ENCODE data around the gene EIPR1. TPM values are rescaled to one million over a fixed set of nuclear protein-coding genes. Genes with fewer than 3 reads are reported as not detected.
A peak's percentile ranks its signal among the peaks of the same experiment; 100 is the strongest.
"Not testable (repeated sequence)": the region's sequence is repeated elsewhere in the genome, so short reads cannot be mapped to it uniquely, and the experiment has no call there.

EIPR1 gene
- total and polyA plus RNA-seq, 5 donors from 2014 or later: 26.6 to 44.8 (median 33.7) TPM

GRCh38 chr2:3184167-3184566 lies 193.5 kb downstream of the EIPR1 start:
- Histone ChIP-seq H3K9me3 (ENCODE audit: control insufficient read depth in 2 of 2, low read length in 2 of 2) (no peaks in the 10 kb centered on the region), H3K27ac (ENCODE audit: insufficient read depth, low read length, poor library complexity, severe bottlenecking) (no peak overlapping the region), H3K4me3 (ENCODE audit: low read depth, low read length) (no peak overlapping the region), H3K4me1 (ENCODE audit: control insufficient read depth, insufficient read depth, low read length, poor library complexity, severe bottlenecking) (no peaks in the 10 kb centered on the region), H3K27me3 (ENCODE audit: control insufficient read depth, insufficient read depth, low read length) (no peaks in the 10 kb centered on the region), H3K36me3 (ENCODE audit: control insufficient read depth, insufficient read depth, low read length) (peaks cover 3% of the 10 kb centered on the region)
- Mint-ChIP-seq H3K4me1 (peaks cover 0 to 6% (median 0%) of the 10 kb centered on the region in 4 donors), H3K36me3 (peaks cover 18% of the 10 kb centered on the region), H3K27ac (no peak overlapping the region), H3K4me3 (no peak overlapping the region), H3K9me3 (no peaks in the 10 kb centered on the region), H3K27me3 (no peaks in the 10 kb centered on the region)
- no peak for ATAC-seq (ENCODE audit: low read depth in 2 of 2)
- no peak for DNase-seq

- Histone ChIP-seq H3K27ac (ENCODE audit: insufficient read depth, low read length, poor library complexity, severe bottlenecking) (no peak overlapping the region), H3K4me3 (ENCODE audit: low read depth, low read length) (no peak overlapping the region), H3K36me3 (ENCODE audit: control insufficient read depth, insufficient read depth, low read length) (no peaks in the 10 kb centered on the region), H3K27me3 (ENCODE audit: control insufficient read depth, insufficient read depth, low read length) (no peaks in the 10 kb centered on the region), H3K9me3 (ENCODE audit: control insufficient read depth in 2 of 2, low read length in 2 of 2) (no peaks in the 10 kb centered on the region), H3K4me1 (ENCODE audit: control insufficient read depth, insufficient read depth, low read length, poor library complexity, severe bottlenecking) (no peaks in the 10 kb centered on the region)
- Mint-ChIP-seq H3K36me3 (peaks cover 15% of the 10 kb centered on the region), H3K27ac (no peak overlapping the region), H3K27me3 (no peaks in the 10 kb centered on the region), H3K4me1 (peaks cover 0 to 6% (median 0%) of the 10 kb centered on the region in 4 donors), H3K4me3 (no peak overlapping the region), H3K9me3 (no peaks in the 10 kb centered on the region)
- ATAC-seq (ENCODE audit: low read depth in 2 of 2) (no peak), DNase-seq (no peak)
These were observed 193.9 kb downstream of the EIPR1 start for GRCh38 chr2:3183766-3184165.

GRCh38 chr2:3182848-3183247 lies 194.8 kb downstream of the EIPR1 start:
- H3K4me1 Mint-ChIP-seq: peaks cover 0 to 6% (median 0%) of the 10 kb centered on the region in 4 donors
- no peak for DNase-seq
- no peaks in the 10 kb centered on the region for H3K27me3 Mint-ChIP-seq
- H3K4me3 Mint-ChIP-seq: no peak overlapping the region
- H3K36me3 Mint-ChIP-seq: peaks cover 15% of the 10 kb centered on the region
- ATAC-seq (ENCODE audit: low read depth in 2 of 2): no peak
- Histone ChIP-seq H3K4me1 (ENCODE audit: control insufficient read depth, insufficient read depth, low read length, poor library complexity, severe bottlenecking) (no peaks in the 10 kb centered on the region), H3K27me3 (ENCODE audit: control insufficient read depth, insufficient read depth, low read length) (no peaks in the 10 kb centered on the region), H3K27ac (ENCODE audit: insufficient read depth, low read length, poor library complexity, severe bottlenecking) (no peak overlapping the region), H3K9me3 (ENCODE audit: control insufficient read depth in 2 of 2, low read length in 2 of 2) (no peaks in the 10 kb centered on the region), H3K36me3 (ENCODE audit: control insufficient read depth, insufficient read depth, low read length) (no peaks in the 10 kb centered on the region), H3K4me3 (ENCODE audit: low read depth, low read length) (no peak overlapping the region)
- no peak overlapping the region for H3K27ac Mint-ChIP-seq
- no peaks in the 10 kb centered on the region for H3K9me3 Mint-ChIP-seq

GRCh38 chr2:3181416-3182010 lies 196.1 kb downstream of the EIPR1 start:
- no peak overlapping the region for H3K27ac Mint-ChIP-seq
- no peaks in the 10 kb centered on the region for H3K9me3 Mint-ChIP-seq
- Histone ChIP-seq H3K27ac (ENCODE audit: insufficient read depth, low read length, poor library complexity, severe bottlenecking) (no peak overlapping the region), H3K4me1 (ENCODE audit: control insufficient read depth, insufficient read depth, low read length, poor library complexity, severe bottlenecking) (no peaks in the 10 kb centered on the region), H3K27me3 (ENCODE audit: control insufficient read depth, insufficient read depth, low read length) (no peaks in the 10 kb centered on the region), H3K36me3 (ENCODE audit: control insufficient read depth, insufficient read depth, low read length) (no peaks in the 10 kb centered on the region), H3K4me3 (ENCODE audit: low read depth, low read length) (no peak overlapping the region), H3K9me3 (ENCODE audit: control insufficient read depth in 2 of 2, low read length in 2 of 2) (no peaks in the 10 kb centered on the region)
- H3K27me3 Mint-ChIP-seq: no peaks in the 10 kb centered on the region
- H3K36me3 Mint-ChIP-seq: peaks cover 18% of the 10 kb centered on the region
- DNase-seq (no peak), ATAC-seq (ENCODE audit: low read depth in 2 of 2) (no peak)
- peaks cover 0 to 6% (median 0%) of the 10 kb centered on the region in 4 donors for H3K4me1 Mint-ChIP-seq
- H3K4me3 Mint-ChIP-seq: no peak overlapping the region

- H3K9me3 Mint-ChIP-seq; H3K27ac ChIP-seq (ENCODE audit: insufficient read depth, low read length, poor library complexity, severe bottlenecking); H3K4me3 Mint-ChIP-seq; DNase-seq; H3K27me3 Mint-ChIP-seq; H3K4me1 Mint-ChIP-seq; H3K27ac Mint-ChIP-seq; H3K27me3 ChIP-seq (ENCODE audit: control insufficient read depth, insufficient read depth, low read length); H3K4me1 ChIP-seq (ENCODE audit: control insufficient read depth, insufficient read depth, low read length, poor library complexity, severe bottlenecking); H3K36me3 ChIP-seq (ENCODE audit: control insufficient read depth, insufficient read depth, low read length); H3K9me3 ChIP-seq (ENCODE audit: control insufficient read depth in 2 of 2, low read length in 2 of 2); H3K4me3 ChIP-seq (ENCODE audit: low read depth, low read length): not testable (repeated sequence)
- H3K36me3 Mint-ChIP-seq: peaks cover 13% of the 10 kb centered on the region
- ATAC-seq (ENCODE audit: low read depth in 2 of 2): peak in 1 of 2 donors; percentile 18
These were observed 196.8 kb downstream of the EIPR1 start for GRCh38 chr2:3180909-3181221.

- ATAC-seq (ENCODE audit: low read depth in 2 of 2): peak in 1 of 2 donors; percentile 25
- peaks cover 9% of the 10 kb centered on the region for H3K36me3 Mint-ChIP-seq
- H3K27ac ChIP-seq (ENCODE audit: insufficient read depth, low read length, poor library complexity, severe bottlenecking): no peak overlapping the region
- no peak for DNase-seq
- no peaks in the 10 kb centered on the region for H3K4me1 ChIP-seq (ENCODE audit: control insufficient read depth, insufficient read depth, low read length, poor library complexity, severe bottlenecking)
- H3K36me3 ChIP-seq (ENCODE audit: control insufficient read depth, insufficient read depth, low read length): no peaks in the 10 kb centered on the region
- H3K9me3 ChIP-seq (ENCODE audit: control insufficient read depth in 2 of 2, low read length in 2 of 2): no peaks in the 10 kb centered on the region
- no peak overlapping the region for H3K27ac Mint-ChIP-seq
- H3K4me3 ChIP-seq (ENCODE audit: low read depth, low read length): no peak overlapping the region
- no peak overlapping the region for H3K4me3 Mint-ChIP-seq
- peaks cover 0 to 6% (median 0%) of the 10 kb centered on the region in 4 donors for H3K4me1 Mint-ChIP-seq
- H3K9me3 Mint-ChIP-seq: no peaks in the 10 kb centered on the region
- no peaks in the 10 kb centered on the region for H3K27me3 Mint-ChIP-seq
- no peaks in the 10 kb centered on the region for H3K27me3 ChIP-seq (ENCODE audit: control insufficient read depth, insufficient read depth, low read length)
These were observed 197.3 kb downstream of the EIPR1 start for GRCh38 chr2:3180082-3180908.

- H3K27me3 ChIP-seq (ENCODE audit: control insufficient read depth, insufficient read depth, low read length): no peaks in the 10 kb centered on the region
- no peak for DNase-seq
- no peak for ATAC-seq (ENCODE audit: low read depth in 2 of 2)
- no peak overlapping the region for H3K4me3 ChIP-seq (ENCODE audit: low read depth, low read length)
- no peaks in the 10 kb centered on the region for H3K4me1 ChIP-seq (ENCODE audit: control insufficient read depth, insufficient read depth, low read length, poor library complexity, severe bottlenecking)
- Mint-ChIP-seq H3K9me3 (no peaks in the 10 kb centered on the region), H3K4me3 (no peak overlapping the region), H3K27me3 (no peaks in the 10 kb centered on the region), H3K27ac (no peak overlapping the region), H3K4me1 (peaks cover 0 to 6% (median 0%) of the 10 kb centered on the region in 4 donors), H3K36me3 (peaks cover 7% of the 10 kb centered on the region)
- H3K9me3 ChIP-seq (ENCODE audit: control insufficient read depth in 2 of 2, low read length in 2 of 2): no peaks in the 10 kb centered on the region
- no peak overlapping the region for H3K27ac ChIP-seq (ENCODE audit: insufficient read depth, low read length, poor library complexity, severe bottlenecking)
- no peaks in the 10 kb centered on the region for H3K36me3 ChIP-seq (ENCODE audit: control insufficient read depth, insufficient read depth, low read length)
These were observed 198.0 kb downstream of the EIPR1 start for GRCh38 chr2:3179626-3180025.

GRCh38 chr2:3179208-3179607 lies 198.4 kb downstream of the EIPR1 start:
- Histone ChIP-seq H3K27me3 (ENCODE audit: control insufficient read depth, insufficient read depth, low read length) (no peaks in the 10 kb centered on the region), H3K4me1 (ENCODE audit: control insufficient read depth, insufficient read depth, low read length, poor library complexity, severe bottlenecking) (no peaks in the 10 kb centered on the region), H3K4me3 (ENCODE audit: low read depth, low read length) (no peak overlapping the region), H3K9me3 (ENCODE audit: control insufficient read depth in 2 of 2, low read length in 2 of 2) (no peaks in the 10 kb centered on the region), H3K27ac (ENCODE audit: insufficient read depth, low read length, poor library complexity, severe bottlenecking) (no peak overlapping the region), H3K36me3 (ENCODE audit: control insufficient read depth, insufficient read depth, low read length) (no peaks in the 10 kb centered on the region)
- H3K36me3 Mint-ChIP-seq: peaks cover 7% of the 10 kb centered on the region
- no peaks in the 10 kb centered on the region for H3K9me3 Mint-ChIP-seq
- peaks cover 0 to 6% (median 0%) of the 10 kb centered on the region in 4 donors for H3K4me1 Mint-ChIP-seq
- H3K27ac Mint-ChIP-seq: no peak overlapping the region
- ATAC-seq (ENCODE audit: low read depth in 2 of 2) (no peak), DNase-seq (no peak)
- H3K4me3 Mint-ChIP-seq: no peak overlapping the region
- H3K27me3 Mint-ChIP-seq: no peaks in the 10 kb centered on the region

Data from CD4-positive, CD25-positive, alpha-beta regulatory T cell (primary cell).